Spleen (tissue), 11 donors: ENCODE data around the gene TBX1. TPM values are rescaled to one million over a fixed set of nuclear protein-coding genes. Genes with fewer than 3 reads are reported as not detected.
A peak's percentile ranks its signal among the peaks of the same experiment; 100 is the strongest.

Experiments
- DNase-seq: peaks from one replicate; pipeline ENCODE4 v3.0.0-alpha.2; 2020
- H3K27ac ChIP-seq, 8 donors: fragments of 200-600 bp; sonication (generic) in 7 of 8; 1 replicate in 4 of 8; 2 replicates in 4 of 8; pipeline versions ENCODE4 v1.5.0 to v1.8.0; 2016 to 2021; ENCODE audit warnings: inconsistent platforms in 4 of 8, mild to moderate bottlenecking in 4 of 8, moderate library complexity in 1 of 8
- H3K27me3 ChIP-seq, 7 donors: fragments of 200-600 bp; sonication (generic) in 6 of 7; replicated peaks in 1 of 7; 1 replicate in 4 of 7; 2 replicates in 3 of 7; pipeline versions ENCODE4 v1.5.0 to v1.8.0; 2016 to 2021; ENCODE audit warnings: inconsistent platforms in 3 of 7, mild to moderate bottlenecking in 1 of 7
- H3K36me3 ChIP-seq, 6 donors: fragments of 200-600 bp; sonication (generic) in 5 of 6; 1 replicate in 4 of 6; 2 replicates in 2 of 6; pipeline versions ENCODE4 v1.5.0 to v1.8.0; 2016 to 2021; ENCODE audit warnings: inconsistent platforms in 2 of 6
- H3K4me1 ChIP-seq, 6 donors: fragments of 200-600 bp; sonication (generic) in 5 of 6; 1 replicate in 3 of 6; 2 replicates in 3 of 6; pipeline versions ENCODE4 v1.5.0 to v1.8.0; 2016 to 2021; ENCODE audit warnings: inconsistent platforms in 3 of 6
- H3K4me3 ChIP-seq, 8 donors: fragments of 200-600 bp; sonication (generic) in 7 of 8; 1 replicate in 4 of 8; 2 replicates in 4 of 8; pipeline versions ENCODE4 v1.5.0 to v1.8.0; 2016 to 2021; ENCODE audit warnings: inconsistent platforms in 4 of 8, mild to moderate bottlenecking in 4 of 8, moderate library complexity in 2 of 8
- H3K9me3 ChIP-seq, 8 donors: fragments of 200-600 bp; sonication (generic) in 7 of 8; 1 replicate in 4 of 8; 2 replicates in 4 of 8; pipeline versions ENCODE4 v1.5.0 to v1.8.0; 2016 to 2021; ENCODE audit warnings: inconsistent platforms in 4 of 8
- CTCF ChIP-seq, 11 experiments: fragments of 200-600 bp in 7 of 11; fragments of 450-650 bp in 4 of 11; sonication (generic) in 4 of 11; IDR thresholded peaks in 8 of 11; conservative IDR thresholded peaks in 3 of 11; 1 replicate in 7 of 11; 2 replicates in 4 of 11; pipeline versions ENCODE4 v1.4.0 to v1.8.0; 2016 to 2021; ENCODE audit warnings: antibody characterized with exemption in 11 of 11, inconsistent platforms in 4 of 11, mild to moderate bottlenecking in 1 of 11
- POLR2A ChIP-seq, 3 donors: fragments of 450-650 bp; IDR thresholded peaks; one replicate each; pipeline ENCODE4 v1.5.1; 2017; ENCODE audit warnings: antibody characterized with exemption in 3 of 3, mild to moderate bottlenecking in 1 of 3
- POLR2AphosphoS5 ChIP-seq, 3 donors: sonication (generic); formaldehyde crosslinking; IDR thresholded peaks; one replicate each; pipeline ENCODE4 v1.5.1; 2017; ENCODE audit warnings: antibody characterized with exemption in 3 of 3
- WGBS, 5 donors: extraction: QIAGEN DNeasy Blood & Tissue Kit in 3 of 5; methylation state at CpG; one replicate each; pipeline versions ENCODE4 v1.1.5 to v1.1.7; 2013 to 2018; 5-methylcytosine and 5-hydroxymethylcytosine counted together
- intact Hi-C: fragments of 100-400 bp; cut with DNase I; formaldehyde crosslinking; loops from one replicate; pipeline ENCODE4 v1.15.0; 2023; ENCODE audit warnings: low total_unique reads
- polyA plus RNA-seq, 3 donors: library from polyadenylated mRNA; stranded (reverse); fragments of 200-250 nt; gene quantifications; one replicate each; pipeline ENCODE4 v1.2.1, GENCODE V29; 2013
- total RNA-seq, 7 donors: library from RNA; depleted of rRNA in 3 of 7; stranded (reverse); fragments of >200 nt in 3 of 7; fragmentation: NEBNext Ultra II Directional in 4 of 7; extraction: Animal tissue kit (Norgen Biotek cat#: 25700) in 4 of 7; gene quantifications; one replicate each; pipeline versions ENCODE4 v1.1.0 to v1.2.1, GENCODE V29; 2016 to 2021
- donor health status: healthy with polysubstance abuse.
- donor health status: DM: no; HTN: no; CAD: no; lungs with moderate emphysema.
- donor health status: DM: no; HTN: no; CAD: no.
- donor health status: Bipolar disorder and iron deficiency.
- donor health status: healthy.
- donor health status: DM: no; HTN: no; CAD: no.
- donor health status: DM: yes; HTN: yes; CAD: no.

TBX1 gene
- total and polyA plus RNA-seq, 10 donors: 0.17 to 10.5 (median 0.70) TPM

GRCh38 chr22:19717691-19718455 lies 42.7 kb upstream of the TBX1 start:
- intact Hi-C loops: no loop called here
- Histone ChIP-seq H3K4me3 (peak overlapping the region; percentile 43 to 83 (median 60)), H3K27me3 (peaks cover 0 to 100% (median 64%) of the 10 kb centered on the region in 7 donors), H3K36me3 (peaks cover 0 to 38% (median 4%) of the 10 kb centered on the region in 6 donors), H3K9me3 (no peaks in the 10 kb centered on the region), H3K27ac (peak overlapping the region in 6 of 8 donors; percentile 28 to 64 (median 50)), H3K4me1 (peaks cover 10 to 71% (median 47%) of the 10 kb centered on the region in 6 donors)
- TF ChIP-seq POLR2A (IDR thresholded peaks at IDR 0.05) (no peak), POLR2AphosphoS5 (IDR thresholded peaks at IDR 0.05) (peak in 2 of 3 donors; percentile 18 to 61), CTCF (IDR thresholded peaks at IDR 0.05 in 8 of 11, conservative IDR thresholded peaks at IDR 0.05 in 3 of 11) (peak; percentile 61 to 100 (median 98))
- peak; percentile 96 for DNase-seq
- 10 to 15% (median 13%) methylated on average over 40 to 96 of the region's 96 CpGs for WGBS, 5 donors

DNA sequence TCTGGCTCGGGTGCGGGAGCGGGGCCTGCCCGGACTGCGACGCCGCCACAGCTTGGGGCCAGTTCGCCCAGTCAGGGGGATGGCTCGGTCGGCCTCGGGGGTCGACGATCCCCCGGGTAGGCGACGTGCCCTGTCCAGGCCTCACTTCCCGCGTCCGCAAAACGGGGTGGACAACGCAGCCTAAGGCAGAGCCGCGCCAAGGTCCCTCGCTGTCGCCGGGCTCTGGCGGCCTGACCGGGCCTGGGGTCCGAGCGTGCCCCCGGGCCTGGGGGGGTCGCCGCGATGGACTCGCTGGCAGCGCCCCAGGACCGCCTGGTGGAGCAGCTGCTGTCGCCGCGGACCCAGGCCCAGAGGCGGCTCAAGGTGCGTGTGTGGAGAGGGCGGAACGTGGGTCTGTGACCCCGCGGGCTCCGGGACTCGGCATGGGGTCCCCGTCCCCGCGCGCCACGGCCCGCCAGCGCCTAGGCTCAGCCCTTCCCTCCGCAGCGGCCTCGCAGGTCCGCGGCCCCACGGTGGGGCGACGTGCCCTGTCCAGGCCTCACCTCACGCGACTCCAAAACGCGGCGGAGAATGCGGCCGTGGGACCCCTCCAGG lies 42.0 kb upstream of the TBX1 start:
- intact Hi-C loops: no loop called here
- H3K4me3 ChIP-seq: peak overlapping the region; percentile 43 to 83 (median 60)
- no peaks in the 10 kb centered on the region for H3K9me3 ChIP-seq
- no peak for DNase-seq
- WGBS, 5 donors: 1 to 2% (median 1%) methylated on average over 55 to 70 of the region's 70 CpGs; no CpG with 5 or more reads in 1 of the 5 donors
- peaks cover 0 to 100% (median 65%) of the 10 kb centered on the region in 7 donors for H3K27me3 ChIP-seq
- no peak for TF ChIP-seq POLR2AphosphoS5 (IDR thresholded peaks at IDR 0.05)
- TF ChIP-seq POLR2A (IDR thresholded peaks at IDR 0.05): no peak
- no peak for TF ChIP-seq CTCF (IDR thresholded peaks at IDR 0.05 in 8 of 11, conservative IDR thresholded peaks at IDR 0.05 in 3 of 11)
- peaks cover 0 to 42% (median 4%) of the 10 kb centered on the region in 6 donors for H3K36me3 ChIP-seq
- H3K27ac ChIP-seq: peak overlapping the region in 6 of 8 donors; percentile 28 to 64 (median 50)
- peaks cover 17 to 76% (median 53%) of the 10 kb centered on the region in 6 donors for H3K4me1 ChIP-seq

GRCh38 chr22:19719050-19719482 lies 41.5 kb upstream of the TBX1 start:
- TF ChIP-seq POLR2AphosphoS5 (IDR thresholded peaks at IDR 0.05) (no peak), CTCF (IDR thresholded peaks at IDR 0.05 in 8 of 11, conservative IDR thresholded peaks at IDR 0.05 in 3 of 11) (no peak), POLR2A (IDR thresholded peaks at IDR 0.05) (no peak)
- H3K4me1 ChIP-seq: peaks cover 19 to 76% (median 53%) of the 10 kb centered on the region in 6 donors
- 9 to 40% (median 15%) methylated on average over 10 to 31 of the region's 31 CpGs for WGBS, 5 donors
- no peaks in the 10 kb centered on the region for H3K9me3 ChIP-seq
- H3K27ac ChIP-seq: peak overlapping the region in 5 of 8 donors; percentile 28 to 64 (median 58)
- intact Hi-C loops: no loop called here
- DNase-seq: no peak
- H3K4me3 ChIP-seq: peak overlapping the region; percentile 43 to 83 (median 60)
- H3K36me3 ChIP-seq: peaks cover 0 to 43% (median 4%) of the 10 kb centered on the region in 6 donors
- peaks cover 0 to 100% (median 65%) of the 10 kb centered on the region in 7 donors for H3K27me3 ChIP-seq
